ENCODE data around the gene DSG3.

Gene DSG3, protein sequence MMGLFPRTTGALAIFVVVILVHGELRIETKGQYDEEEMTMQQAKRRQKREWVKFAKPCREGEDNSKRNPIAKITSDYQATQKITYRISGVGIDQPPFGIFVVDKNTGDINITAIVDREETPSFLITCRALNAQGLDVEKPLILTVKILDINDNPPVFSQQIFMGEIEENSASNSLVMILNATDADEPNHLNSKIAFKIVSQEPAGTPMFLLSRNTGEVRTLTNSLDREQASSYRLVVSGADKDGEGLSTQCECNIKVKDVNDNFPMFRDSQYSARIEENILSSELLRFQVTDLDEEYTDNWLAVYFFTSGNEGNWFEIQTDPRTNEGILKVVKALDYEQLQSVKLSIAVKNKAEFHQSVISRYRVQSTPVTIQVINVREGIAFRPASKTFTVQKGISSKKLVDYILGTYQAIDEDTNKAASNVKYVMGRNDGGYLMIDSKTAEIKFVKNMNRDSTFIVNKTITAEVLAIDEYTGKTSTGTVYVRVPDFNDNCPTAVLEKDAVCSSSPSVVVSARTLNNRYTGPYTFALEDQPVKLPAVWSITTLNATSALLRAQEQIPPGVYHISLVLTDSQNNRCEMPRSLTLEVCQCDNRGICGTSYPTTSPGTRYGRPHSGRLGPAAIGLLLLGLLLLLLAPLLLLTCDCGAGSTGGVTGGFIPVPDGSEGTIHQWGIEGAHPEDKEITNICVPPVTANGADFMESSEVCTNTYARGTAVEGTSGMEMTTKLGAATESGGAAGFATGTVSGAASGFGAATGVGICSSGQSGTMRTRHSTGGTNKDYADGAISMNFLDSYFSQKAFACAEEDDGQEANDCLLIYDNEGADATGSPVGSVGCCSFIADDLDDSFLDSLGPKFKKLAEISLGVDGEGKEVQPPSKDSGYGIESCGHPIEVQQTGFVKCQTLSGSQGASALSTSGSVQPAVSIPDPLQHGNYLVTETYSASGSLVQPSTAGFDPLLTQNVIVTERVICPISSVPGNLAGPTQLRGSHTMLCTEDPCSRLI

DNA sequence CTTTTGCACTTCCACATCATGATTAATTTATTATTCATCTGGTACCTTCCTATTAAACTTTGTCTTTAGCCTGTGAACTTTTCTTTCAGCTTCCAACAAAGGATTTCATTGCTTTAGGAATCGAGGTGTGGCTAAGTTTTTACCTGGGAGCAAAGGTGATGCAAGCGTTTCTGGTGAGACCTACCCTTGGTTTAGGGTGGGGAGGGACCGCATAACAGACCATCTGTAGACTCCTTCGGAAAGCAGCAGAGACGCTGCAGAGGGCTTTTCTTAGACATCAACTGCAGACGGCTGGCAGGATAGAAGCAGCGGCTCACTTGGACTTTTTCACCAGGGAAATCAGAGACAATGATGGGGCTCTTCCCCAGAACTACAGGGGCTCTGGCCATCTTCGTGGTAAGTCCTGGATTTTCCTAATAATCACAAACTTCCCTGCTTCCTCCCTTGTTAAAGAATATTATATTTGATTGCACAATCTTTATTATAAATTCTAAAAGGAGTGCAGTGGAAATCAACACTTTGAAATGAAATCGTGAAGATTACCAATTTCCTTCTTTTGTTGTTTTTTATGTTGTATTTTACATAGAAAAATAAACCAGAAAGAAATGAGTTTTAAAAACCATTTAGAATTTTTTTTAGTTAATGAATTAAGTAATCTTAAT, at the start of gene DSG3:
TSS of gene DSG3 (plus strand) at position 212 of the 662 bp plus-strand sequence. CDS start at position 349, 137 bp downstream.
- no peak for DNase-seq (ENCODE audit: low read depth in 2 of 2)

DNA sequence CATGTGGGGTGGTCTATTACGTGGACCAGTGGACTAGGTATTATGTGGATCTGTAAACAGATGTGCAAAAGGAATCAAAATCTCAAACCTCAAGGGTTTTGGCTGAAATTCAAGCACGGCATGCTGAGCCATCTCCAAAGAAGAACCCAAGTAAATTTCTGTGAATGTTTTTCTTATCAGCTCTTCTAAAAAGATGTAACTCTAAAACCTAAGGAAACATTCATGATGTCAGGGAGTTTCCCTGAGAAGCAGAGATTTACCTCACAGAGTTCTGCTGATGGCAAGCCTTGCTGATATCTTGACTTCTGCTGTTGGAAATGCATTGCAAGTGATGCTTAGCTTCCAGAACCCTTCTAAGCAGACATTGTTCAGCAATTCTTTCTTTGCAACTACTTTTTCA, 49.4 kb upstream of the DSG3 start:
- no peak for DNase-seq (ENCODE audit: low read depth in 2 of 2)

DNA sequence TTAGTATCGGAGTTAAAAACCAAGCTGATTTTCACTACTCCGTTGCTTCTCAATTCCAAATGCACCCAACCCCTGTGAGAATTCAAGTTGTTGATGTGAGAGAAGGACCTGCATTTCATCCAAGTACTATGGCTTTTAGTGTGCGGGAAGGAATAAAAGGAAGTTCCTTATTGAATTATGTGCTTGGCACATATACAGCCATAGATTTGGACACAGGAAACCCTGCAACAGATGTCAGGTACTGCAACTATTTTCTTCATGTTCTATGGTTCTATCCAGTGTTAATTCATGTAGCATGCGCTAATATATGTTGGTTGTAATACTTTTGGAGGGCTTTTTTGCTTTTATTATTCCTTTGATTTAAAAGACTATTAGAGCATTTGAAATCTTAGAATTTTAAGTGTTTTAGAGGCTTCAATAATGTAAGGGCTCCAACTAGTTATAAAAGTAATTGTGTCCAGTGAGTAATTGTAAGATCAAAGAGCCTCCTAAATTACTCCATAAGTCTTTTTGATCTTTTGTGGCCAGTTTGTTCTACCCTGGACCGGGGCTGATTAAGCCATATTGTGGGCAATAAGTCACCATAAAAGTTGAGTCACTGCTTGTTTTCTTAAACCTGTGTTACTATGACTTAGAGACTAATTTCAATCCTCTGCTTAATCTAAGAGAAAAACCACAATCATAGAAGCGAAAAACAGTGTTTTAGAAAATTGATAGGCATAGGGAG, 48.1 kb upstream of the DSG3 start:
- no peak for DNase-seq (ENCODE audit: low read depth in 2 of 2)

DNA sequence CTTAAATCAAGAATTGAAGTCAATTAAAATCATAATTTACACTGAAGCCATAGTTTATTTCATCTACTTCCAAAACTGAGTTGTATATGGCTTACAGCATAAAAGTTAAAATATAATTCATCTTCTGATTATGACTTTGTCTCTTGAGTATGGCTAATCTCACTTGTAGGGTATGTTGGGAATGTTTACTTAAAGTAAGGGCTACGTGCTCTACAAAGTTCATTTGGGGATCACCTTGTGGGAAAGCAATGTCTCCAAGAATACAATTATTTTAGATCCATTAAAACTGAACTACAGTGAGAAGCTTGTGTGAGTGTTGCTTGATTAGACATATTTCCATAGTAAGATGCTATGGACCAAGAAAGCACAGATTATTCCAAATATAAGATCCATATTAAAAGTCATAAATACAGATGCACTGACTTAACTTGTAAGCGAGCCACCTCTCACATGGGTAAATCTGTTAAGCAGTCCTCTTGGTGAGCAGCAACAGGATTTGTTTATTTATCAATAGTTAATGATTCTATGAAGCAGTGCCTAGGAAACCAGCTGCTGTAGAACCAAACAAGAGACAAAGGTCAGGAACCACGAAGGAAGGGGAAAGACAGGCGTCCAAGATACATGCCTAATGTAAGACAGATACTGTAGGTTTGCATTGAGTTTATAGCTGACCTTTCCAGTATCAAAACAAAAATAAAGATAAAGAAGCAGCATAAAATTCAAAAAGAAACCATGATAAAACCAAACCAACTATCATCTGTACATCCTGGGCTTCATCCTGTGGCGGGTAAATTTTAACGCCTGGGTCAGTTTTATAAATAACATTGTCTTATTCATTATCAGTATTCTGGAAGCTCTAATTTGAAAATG, 46.1 kb upstream of the DSG3 start:
- DNase-seq (ENCODE audit: low read depth in 2 of 2), result no peak

DNA sequence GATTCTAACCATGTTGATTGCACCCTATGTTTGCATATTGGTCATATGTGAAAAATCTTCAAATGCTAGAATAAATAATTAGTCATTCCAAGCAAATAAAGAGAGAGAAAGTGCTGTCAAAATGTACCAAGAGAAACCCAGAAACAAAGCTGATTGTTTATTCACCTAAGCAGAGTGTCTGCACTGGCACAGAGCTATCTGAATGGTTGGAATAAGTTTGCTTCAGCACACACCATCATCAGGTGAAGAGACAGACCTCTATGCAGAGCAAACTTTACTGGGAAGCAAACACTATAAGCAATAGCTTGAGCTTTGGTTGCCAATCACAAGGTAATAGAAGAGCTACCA, 45.5 kb upstream of the DSG3 start:
- no peak for DNase-seq (ENCODE audit: low read depth in 2 of 2)

DNA sequence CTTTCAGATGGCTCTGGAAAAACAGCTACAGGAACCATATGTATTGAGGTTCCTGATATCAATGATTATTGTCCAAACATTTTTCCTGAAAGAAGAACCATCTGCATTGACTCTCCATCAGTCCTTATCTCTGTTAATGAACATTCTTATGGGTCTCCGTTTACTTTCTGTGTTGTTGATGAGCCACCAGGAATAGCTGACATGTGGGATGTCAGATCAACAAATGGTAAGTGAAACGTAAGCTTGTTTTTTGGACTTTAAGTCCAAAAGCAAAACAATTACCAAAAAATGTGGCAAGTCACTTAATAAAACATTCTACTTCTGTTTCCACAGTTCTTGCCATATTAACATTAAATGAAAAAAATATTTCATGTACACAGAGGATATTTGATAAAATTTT, 44.1 kb upstream of the DSG3 start:
- no peak for DNase-seq (ENCODE audit: low read depth in 2 of 2)

DNA sequence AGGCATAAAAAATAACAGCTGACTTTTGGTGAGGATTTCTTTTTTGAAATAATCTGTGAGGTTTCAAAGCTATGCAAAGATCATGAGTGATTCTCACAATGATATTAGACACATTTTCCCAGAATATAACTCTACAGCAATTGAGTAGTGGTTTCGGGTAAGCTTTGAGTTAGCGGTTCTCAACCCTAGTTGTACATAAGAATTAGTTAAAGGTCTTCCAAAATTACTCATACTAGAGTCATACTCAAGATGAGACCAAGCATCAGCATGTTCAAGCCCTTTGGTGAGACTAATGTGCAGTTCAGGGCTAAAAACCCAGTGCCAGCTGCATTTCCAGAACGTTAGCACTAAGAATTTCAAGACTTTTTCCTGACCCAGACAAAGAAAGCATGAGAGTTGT, 39.9 kb upstream of the DSG3 start:
- DNase-seq (ENCODE audit: low read depth in 2 of 2), result no peak

DNA sequence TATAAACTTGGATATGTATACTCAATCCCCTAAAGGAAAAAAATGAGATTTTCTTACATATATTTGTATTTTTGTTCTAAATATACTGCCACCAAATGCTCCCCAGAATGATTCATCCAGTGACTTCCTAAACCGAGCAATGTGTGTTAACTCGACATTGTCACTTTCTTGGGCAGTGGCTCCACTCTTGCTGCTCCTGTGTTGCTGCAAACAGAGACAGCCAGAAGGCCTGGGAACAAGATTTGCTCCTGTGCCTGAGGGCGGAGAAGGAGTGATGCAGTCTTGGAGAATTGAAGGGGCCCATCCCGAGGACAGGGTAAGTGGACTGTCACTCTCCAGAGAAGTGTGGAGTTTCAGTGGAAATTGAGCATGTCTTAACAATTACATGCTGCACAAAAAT, 38.3 kb upstream of the DSG3 start:
- DNase-seq (ENCODE audit: low read depth in 2 of 2), result no peak

DNA sequence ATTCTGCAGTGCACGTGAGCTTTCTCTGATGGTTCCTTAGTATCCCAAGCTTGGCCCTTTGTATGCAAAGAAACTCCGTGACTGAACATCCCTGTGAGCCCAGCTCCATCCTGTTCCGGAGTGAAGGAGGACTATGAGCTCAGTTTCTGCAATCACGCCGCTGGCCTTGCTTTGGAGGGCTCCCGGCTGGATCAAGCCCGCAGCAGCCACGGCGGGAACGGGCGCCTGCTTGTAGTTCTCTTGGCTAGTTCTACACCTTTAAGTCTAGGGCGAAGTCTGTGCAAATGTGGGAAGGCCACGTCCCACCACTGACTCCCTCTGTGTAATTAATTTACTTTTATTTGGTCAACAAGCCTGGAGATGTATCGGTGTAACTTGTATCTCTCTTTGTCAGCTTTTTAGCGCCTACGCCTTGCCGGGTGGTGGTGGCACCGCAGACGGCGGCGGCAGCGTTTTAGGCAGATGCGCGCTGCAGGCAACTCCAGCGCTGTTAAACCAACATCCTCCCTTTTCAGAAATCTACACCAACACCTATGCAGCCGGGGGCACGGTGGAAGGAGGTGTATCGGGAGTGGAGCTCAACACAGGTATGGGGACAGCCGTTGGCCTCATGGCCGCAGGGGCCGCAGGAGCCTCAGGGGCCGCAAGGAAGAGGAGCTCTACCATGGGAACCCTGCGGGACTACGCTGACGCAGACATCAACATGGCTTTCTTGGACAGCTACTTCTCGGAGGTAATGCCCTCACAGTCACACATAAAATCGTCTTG, 36.6 kb upstream of the DSG3 start:
- no peak for DNase-seq (ENCODE audit: low read depth in 2 of 2)

DNA sequence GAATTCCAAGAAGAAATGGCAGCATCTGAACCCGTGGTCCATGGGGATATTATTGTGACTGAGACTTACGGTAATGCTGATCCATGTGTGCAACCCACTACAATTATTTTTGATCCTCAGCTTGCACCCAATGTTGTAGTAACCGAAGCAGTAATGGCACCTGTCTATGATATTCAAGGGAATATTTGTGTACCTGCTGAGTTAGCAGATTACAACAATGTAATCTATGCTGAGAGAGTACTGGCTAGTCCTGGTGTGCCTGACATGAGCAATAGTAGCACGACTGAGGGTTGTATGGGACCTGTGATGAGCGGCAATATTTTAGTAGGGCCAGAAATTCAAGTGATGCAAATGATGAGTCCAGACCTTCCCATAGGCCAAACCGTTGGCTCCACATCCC, 34.4 kb upstream of the DSG3 start:
- no peak for DNase-seq (ENCODE audit: low read depth in 2 of 2)

DNA sequence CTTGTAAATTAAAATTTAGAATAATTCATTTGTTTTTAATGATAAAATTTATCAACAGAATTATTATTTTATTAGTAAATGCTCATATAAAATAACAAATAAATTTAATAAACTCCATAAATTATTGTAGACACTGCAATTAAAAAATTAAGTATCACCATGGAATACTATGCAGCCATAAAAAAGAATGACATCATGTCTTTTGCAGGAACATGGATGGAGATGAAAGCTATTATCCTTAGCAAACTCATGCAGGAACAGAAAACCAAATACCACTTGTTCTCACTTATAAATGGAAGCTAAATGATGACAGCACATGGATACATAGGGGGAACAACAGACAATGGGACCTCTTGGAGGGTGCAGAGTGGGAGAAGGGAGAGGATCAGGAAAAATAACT, 29.7 kb upstream of the DSG3 start:
- no peak for DNase-seq (ENCODE audit: low read depth in 2 of 2)

DNA sequence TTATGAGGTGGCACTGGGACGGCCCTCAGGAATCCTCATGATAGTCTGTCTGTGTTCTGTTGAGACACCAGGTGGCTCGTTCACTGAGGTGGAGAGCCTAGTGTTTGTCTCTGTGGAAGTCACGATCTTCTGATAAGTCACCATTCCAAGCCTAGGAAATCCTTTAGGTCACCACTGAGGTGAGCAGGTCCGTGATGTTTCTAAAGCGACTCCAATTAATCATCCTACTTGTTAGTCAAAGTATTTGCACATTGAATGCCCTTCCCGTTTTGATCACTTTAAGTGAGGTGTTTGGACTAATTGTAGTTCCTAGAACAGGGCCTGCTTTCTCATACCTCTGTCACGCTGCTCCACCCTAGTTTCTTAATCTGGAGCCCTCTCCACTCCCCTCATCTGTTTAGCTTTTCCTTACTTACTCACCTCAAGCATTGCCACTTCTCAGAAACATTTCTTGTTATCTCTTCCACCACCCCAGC, 28.0 kb upstream of the DSG3 start:
- DNase-seq (ENCODE audit: low read depth in 2 of 2), result no peak

DNA sequence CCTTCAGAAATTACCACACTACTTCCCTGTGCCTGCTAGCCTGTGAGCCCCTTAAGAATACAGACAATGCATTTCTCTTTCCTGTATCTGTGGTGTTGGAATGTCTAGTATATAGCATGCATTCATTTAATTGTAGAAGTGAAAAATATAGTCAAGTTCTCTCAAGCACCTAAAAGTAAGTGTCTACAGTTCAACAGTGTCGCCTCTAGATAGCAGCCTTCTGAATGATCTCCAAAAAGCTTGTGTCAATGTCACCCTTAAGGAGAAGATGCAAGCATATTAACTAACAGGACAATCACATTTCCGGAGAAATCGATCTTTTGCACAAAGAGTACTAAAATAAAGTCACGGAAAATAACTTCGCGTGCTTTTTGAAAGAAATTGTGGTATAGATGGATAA, 27.5 kb upstream of the DSG3 start:
- DNase-seq (ENCODE audit: low read depth in 2 of 2), result no peak

DNA sequence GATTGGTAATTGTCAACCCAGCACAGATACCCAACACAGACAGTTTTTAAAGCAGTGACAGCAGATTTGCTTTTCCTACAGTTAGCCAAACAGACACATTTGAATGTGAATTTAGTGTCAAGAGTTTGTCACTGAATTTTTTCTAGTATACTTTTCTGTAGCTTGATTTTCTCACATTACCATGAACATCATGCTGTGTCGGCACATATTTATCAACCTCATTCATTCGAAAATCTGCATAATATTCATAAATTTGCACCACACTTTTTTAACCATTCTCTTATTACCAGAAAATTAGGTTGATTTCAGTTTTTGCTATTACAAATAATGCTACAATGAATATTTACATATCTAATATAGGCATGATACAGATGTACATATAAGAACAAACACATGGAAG, 27.0 kb upstream of the DSG3 start:
- no peak for DNase-seq (ENCODE audit: low read depth in 2 of 2)

DNA sequence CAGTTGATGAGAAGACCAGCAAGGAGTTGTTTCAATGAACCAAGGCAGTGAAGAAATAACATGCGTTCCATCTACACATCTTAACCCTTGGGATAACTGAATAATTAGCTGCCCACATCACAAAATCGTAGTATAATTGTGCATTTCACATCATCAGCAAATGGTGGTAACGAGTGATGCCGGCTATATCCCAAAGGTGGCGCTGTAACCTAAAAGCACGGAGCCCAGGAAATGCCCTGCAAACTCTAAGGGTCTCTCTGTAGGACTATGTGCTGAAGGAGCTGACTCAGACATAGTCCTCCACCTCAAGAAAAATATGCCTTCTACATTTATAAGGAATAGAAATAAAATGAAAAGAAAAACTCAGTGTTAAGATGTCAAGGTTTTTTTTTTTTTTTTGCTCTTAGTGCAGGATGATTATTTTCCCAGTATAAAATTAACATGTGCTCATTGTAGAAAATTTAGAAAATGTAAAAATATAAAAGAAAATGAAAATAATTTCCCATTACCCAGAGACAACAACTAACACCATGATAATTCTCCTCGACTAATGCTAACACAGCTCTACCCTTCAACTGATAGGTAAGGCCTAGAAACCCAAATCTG, 23.1 kb upstream of the DSG3 start:
- no peak for DNase-seq (ENCODE audit: low read depth in 2 of 2)

DNA sequence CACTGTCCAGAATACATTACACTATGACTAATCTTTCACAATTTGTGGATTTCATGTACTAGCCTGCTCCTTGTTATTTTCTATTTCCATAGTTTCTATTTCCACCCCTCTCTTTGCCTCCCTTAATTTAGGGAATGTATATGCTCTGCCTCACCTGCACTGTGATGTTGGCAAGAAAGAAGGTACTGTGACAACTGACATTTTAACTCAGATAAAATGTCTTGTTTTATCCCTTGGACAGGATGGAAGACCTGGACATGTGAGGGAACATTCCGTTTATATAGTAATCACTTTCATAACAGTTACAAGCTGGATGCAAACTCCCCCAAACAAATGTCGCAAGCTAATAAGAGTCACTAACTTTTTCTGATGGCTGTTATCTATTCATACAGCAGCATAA, 21.5 kb upstream of the DSG3 start:
- no peak for DNase-seq (ENCODE audit: low read depth in 2 of 2)

DNA sequence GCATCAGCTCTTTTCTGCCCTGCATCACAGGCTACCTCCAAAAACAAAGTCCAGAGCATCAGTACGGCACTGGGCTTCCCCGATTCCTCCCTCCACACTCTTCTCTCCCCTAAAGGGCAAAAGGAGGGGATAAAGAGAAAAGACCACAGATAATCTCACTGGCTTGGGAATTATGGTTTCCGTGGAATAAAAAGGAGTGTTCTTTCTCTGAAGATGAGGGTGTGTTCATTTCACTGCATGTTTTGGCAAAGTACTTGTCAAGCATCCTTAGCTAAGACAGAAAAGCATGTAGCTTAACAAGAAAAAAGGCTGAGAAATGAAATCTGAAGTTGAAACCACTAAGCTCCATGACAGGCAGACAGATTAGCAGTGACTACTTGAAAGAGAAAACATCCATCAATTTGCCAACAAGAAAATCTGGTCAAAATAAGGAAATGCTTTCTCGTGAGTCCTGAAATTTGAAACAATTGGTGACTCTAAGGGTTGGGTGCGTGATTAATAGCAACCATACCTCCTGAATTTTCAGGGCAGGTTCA, 20.6 kb upstream of the DSG3 start:
- no peak for DNase-seq (ENCODE audit: low read depth in 2 of 2)

DNA sequence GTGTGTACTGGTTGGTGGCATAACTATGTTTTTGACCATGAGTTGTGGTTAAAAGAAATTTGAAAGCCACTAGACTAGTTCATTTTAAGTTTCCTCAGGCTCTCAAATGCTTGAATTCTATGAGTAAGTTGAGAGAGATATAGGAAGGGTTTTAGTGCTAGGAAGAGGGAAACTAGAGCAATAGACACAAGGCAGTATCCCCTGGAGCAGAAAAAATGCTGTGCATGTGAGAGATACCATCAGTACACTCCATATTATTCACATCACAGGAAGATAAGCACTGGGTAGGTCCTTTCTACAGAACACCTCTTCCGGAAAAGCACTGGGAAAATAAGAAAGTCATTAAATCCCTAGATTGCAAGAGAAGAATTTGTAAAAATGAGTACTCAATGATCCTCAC, 19.3 kb upstream of the DSG3 start:
- DNase-seq (ENCODE audit: low read depth in 2 of 2), result no peak

DNA sequence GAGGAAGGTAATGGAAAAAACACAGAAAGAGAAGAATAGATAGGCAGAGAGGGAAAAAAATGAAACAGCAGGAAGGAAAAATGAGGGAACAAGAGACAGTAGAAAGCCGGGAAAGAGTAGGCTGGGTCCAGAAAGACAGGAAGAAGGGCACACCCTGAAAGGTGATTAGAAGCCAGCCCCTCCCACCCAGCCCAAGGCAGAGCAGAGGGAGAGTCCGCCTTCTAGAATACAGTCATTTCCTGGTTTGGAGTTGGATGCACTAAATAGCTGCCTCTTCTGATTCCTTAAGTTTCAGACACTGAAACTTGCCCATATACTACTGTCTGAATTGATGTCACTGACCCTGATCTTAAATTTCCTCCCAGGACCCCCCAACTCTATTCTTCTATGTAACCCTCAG, 17.9 kb upstream of the DSG3 start:
- no peak for DNase-seq (ENCODE audit: low read depth in 2 of 2)
